ENCODE results near the gene SLC30A1. TPM values are rescaled to one million over a fixed set of nuclear protein-coding genes. Genes with fewer than 3 reads are reported as not detected.
"Not testable (repeated sequence)": the region's sequence is repeated elsewhere in the genome, so short reads cannot be mapped to it uniquely, and the experiment has no call there.

Gene SLC30A1
- total and polyA plus RNA-seq, 4 donors, result 6.1 to 24.4 (median 12.4) TPM

DNA sequence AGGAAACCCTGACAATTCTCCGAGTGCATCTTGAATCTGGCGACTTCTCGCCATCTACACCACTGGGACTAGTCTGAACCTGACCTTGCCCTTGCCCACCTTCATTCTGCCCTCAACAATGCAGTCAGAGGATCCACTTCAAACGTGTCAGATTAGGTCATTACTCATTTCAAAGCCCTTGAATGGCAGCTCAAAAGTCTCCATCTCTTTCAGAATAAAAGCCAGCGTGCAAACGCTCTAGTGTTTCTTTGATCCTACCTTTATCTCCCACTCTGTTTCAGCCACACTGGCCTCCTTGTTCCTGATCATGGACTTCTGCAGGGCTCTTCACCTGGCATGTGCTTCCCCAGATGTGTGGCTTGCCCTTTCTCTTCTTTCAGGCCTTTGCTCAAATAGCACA, 31.3 kb downstream of the SLC30A1 start:
- no peak overlapping the region for H3K4me3 ChIP-seq (ENCODE audit: low read length in 2 of 2)
- ATAC-seq (ENCODE audit: low FRiP score) (no peak), DNase-seq (no peak)
- H3K27me3 ChIP-seq (ENCODE audit: control insufficient read depth in 1 of 2, insufficient read depth in 2 of 2, low read length in 1 of 2), result no peaks in the 10 kb centered on the region
- WGBS, 2 donors, result 89 to 91% methylated on average over 6 of the region's 6 CpGs
- H3K4me1 ChIP-seq (ENCODE audit: control insufficient read depth in 1 of 2, insufficient read depth in 2 of 2, low read length in 2 of 2), result no peaks in the 10 kb centered on the region
- intact Hi-C loops (cut with DNase I), result loop anchor here in 1 of 2 donors (2.0 kb wide), 1 partner anchor 19 kb away; no protein-coding TSS in a partner anchor
- no peaks in the 10 kb centered on the region for H3K9me3 ChIP-seq (ENCODE audit: control insufficient read depth, low read length)
- H3K36me3 ChIP-seq (ENCODE audit: control insufficient read depth in 1 of 2, insufficient read depth in 2 of 2, low read length in 1 of 2), result no peaks in the 10 kb centered on the region
- no peak overlapping the region for H3K27ac ChIP-seq (ENCODE audit: low read depth in 1 of 2, low read length in 2 of 2)

DNA sequence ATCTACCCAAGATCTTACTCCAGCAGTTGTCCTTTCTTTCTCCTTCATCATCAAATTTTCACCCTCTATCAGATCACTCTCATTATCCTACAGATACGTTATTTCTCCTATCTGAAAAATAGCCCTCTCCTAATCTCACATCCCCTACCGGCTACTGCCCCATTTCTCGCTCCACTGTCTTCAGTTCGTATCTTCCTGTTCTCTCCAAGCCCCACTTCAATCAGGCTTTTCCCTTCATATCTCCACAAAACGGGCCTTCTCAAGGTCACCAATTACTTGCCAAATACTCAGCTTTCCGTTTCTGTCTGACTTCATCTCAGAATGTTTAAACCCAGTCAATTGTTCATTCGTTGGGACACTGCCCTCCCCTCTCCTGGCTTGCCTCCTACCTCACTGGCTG, 32.4 kb downstream of the SLC30A1 start:
- H3K4me1 ChIP-seq (ENCODE audit: control insufficient read depth in 1 of 2, insufficient read depth in 2 of 2, low read length in 2 of 2), result no peaks in the 10 kb centered on the region
- no peaks in the 10 kb centered on the region for H3K27me3 ChIP-seq (ENCODE audit: control insufficient read depth in 1 of 2, insufficient read depth in 2 of 2, low read length in 1 of 2)
- DNase-seq (no peak), ATAC-seq (ENCODE audit: low FRiP score) (no peak)
- H3K27ac ChIP-seq (ENCODE audit: low read depth in 1 of 2, low read length in 2 of 2), result no peak overlapping the region
- intact Hi-C loops (cut with DNase I), result no loop called here
- no peaks in the 10 kb centered on the region for H3K36me3 ChIP-seq (ENCODE audit: control insufficient read depth in 1 of 2, insufficient read depth in 2 of 2, low read length in 1 of 2)
- WGBS, 2 donors, result 87 to 88% methylated on average over 7 of the region's 7 CpGs
- H3K9me3 ChIP-seq (ENCODE audit: control insufficient read depth, low read length), result no peaks in the 10 kb centered on the region
- no peak overlapping the region for H3K4me3 ChIP-seq (ENCODE audit: low read length in 2 of 2)

DNA sequence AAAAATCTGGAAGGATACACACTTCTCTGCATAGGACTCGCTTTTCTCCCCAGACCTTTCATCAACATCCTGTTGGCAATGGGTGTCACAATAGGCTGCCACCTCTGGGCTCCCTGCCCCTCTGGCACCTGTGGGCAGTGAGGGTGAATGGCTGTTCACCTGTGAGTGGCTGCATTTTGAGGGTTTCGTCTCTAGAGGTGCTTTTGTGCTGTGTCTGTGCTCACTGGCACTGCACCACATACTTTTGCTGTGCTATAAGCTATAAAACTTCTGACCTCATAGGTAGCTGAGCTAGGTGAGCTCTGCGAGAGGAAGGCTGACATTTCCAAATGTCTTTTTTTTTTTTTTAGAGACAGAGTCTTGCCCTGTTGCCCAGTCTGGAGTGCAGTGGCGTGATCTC, 35.9 kb downstream of the SLC30A1 start:
- no peaks in the 10 kb centered on the region for H3K27me3 ChIP-seq (ENCODE audit: control insufficient read depth in 1 of 2, insufficient read depth in 2 of 2, low read length in 1 of 2)
- 91 to 94% methylated on average over 4 of the region's 4 CpGs for WGBS, 2 donors
- no peak overlapping the region for H3K27ac ChIP-seq (ENCODE audit: low read depth in 1 of 2, low read length in 2 of 2)
- H3K4me1 ChIP-seq (ENCODE audit: control insufficient read depth in 1 of 2, insufficient read depth in 2 of 2, low read length in 2 of 2), result no peaks in the 10 kb centered on the region
- ATAC-seq (ENCODE audit: low FRiP score), result no peak
- no peaks in the 10 kb centered on the region for H3K9me3 ChIP-seq (ENCODE audit: control insufficient read depth, low read length)
- no peaks in the 10 kb centered on the region for H3K36me3 ChIP-seq (ENCODE audit: control insufficient read depth in 1 of 2, insufficient read depth in 2 of 2, low read length in 1 of 2)
- DNase-seq, result peak in 1 of 2 donors; percentile 21
- H3K4me3 ChIP-seq (ENCODE audit: low read length in 2 of 2), result no peak overlapping the region
- intact Hi-C loops (cut with DNase I), result no loop called here

DNA sequence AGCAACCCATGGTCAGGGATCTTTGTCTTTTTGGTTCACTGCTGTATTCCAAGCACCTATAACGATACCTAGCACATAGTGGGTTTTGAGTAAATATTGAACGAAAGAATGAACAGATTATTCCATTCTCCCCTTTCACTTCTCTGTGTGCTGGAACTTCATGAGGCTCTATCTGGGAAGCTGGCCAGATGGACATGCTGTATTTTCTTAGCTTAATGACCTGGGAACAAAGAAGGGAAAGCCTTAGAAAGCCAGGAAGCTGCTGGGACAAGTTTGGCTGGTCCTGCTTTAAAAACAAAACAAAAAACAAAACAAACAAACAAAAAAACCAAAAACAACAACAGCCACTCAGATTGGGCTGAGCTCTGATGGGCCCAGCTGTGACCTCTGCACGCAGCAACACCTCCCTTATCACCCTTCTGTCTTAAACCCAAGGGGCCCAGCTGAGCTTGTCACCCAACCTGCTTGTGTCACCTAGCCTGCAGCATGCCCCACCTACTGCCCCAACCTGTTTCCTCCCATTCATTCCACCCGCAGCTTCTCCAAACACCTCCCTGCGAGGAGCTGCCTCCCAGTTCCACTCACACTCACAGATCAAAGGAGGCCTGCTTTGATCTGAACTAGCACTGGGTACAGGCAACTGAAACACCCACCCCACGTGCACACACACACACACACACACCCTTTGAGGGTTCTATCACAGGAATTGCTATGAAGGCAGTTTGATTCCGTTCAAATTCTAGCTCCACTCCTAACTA, 37.1 kb downstream of the SLC30A1 start:
- intact Hi-C loops (cut with DNase I), result no loop called here
- Histone ChIP-seq H3K4me3 (ENCODE audit: low read length in 2 of 2) (no peak overlapping the region), H3K9me3 (ENCODE audit: control insufficient read depth, low read length) (no peaks in the 10 kb centered on the region), H3K4me1 (ENCODE audit: control insufficient read depth in 1 of 2, insufficient read depth in 2 of 2, low read length in 2 of 2) (no peaks in the 10 kb centered on the region), H3K27ac (ENCODE audit: low read depth in 1 of 2, low read length in 2 of 2) (no peak overlapping the region), H3K36me3 (ENCODE audit: control insufficient read depth in 1 of 2, insufficient read depth in 2 of 2, low read length in 1 of 2) (no peaks in the 10 kb centered on the region), H3K27me3 (ENCODE audit: control insufficient read depth in 1 of 2, insufficient read depth in 2 of 2, low read length in 1 of 2) (no peaks in the 10 kb centered on the region)
- WGBS, 2 donors, result 57 to 71% methylated on average over 7 of the region's 7 CpGs
- DNase-seq (no peak), ATAC-seq (ENCODE audit: low FRiP score) (no peak)

DNA sequence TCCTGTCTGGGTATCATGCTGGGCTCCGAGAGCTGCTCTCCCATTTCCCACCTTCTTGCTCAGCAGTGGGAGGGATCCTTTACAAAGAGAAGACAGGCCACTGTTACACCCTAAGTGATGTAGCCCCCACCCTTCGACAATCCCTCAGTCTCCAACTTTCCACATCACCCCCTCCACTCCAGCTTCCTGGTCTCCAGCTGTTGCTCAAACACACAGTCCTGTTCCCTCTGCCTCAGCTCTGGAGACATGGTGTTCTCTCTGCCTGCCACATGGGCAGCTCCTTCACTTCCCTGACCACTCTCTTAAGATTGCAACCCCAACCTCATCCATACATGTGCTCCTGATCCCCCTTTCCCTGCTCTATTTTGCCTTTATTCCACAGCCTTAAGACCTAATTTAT, 37.7 kb downstream of the SLC30A1 start:
- H3K9me3 ChIP-seq (ENCODE audit: control insufficient read depth, low read length), result no peaks in the 10 kb centered on the region
- intact Hi-C loops (cut with DNase I), result no loop called here
- WGBS, 2 donors, result 88 to 92% methylated on average over 2 of the region's 2 CpGs
- H3K27ac ChIP-seq (ENCODE audit: low read depth in 1 of 2, low read length in 2 of 2), result no peak overlapping the region
- ATAC-seq (ENCODE audit: low FRiP score), result no peak
- DNase-seq, result no peak
- H3K4me1 ChIP-seq (ENCODE audit: control insufficient read depth in 1 of 2, insufficient read depth in 2 of 2, low read length in 2 of 2), result no peaks in the 10 kb centered on the region
- no peaks in the 10 kb centered on the region for H3K36me3 ChIP-seq (ENCODE audit: control insufficient read depth in 1 of 2, insufficient read depth in 2 of 2, low read length in 1 of 2)
- H3K27me3 ChIP-seq (ENCODE audit: control insufficient read depth in 1 of 2, insufficient read depth in 2 of 2, low read length in 1 of 2), result no peaks in the 10 kb centered on the region
- H3K4me3 ChIP-seq (ENCODE audit: low read length in 2 of 2), result no peak overlapping the region

DNA sequence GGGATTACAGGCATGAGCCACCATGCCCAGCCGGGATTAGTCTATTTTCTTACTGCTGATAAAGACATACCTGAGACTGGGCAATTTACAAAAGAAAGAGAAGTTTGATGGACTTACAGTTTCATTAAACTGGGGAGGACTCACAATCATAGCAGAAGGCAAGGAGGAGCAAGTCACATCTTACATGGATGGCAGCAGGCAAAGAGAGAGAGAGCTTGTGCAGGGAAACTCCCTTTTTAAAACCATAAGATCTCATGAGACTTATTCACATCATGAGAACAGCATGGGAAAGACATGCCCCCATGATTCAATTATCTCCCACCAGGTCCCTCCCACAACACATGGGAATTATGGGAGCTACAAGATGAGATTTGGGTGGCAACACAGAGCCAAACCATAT, 38.1 kb downstream of the SLC30A1 start:
- H3K27ac ChIP-seq (ENCODE audit: low read depth in 1 of 2, low read length in 2 of 2); intact Hi-C loops (cut with DNase I); H3K36me3 ChIP-seq (ENCODE audit: control insufficient read depth in 1 of 2, insufficient read depth in 2 of 2, low read length in 1 of 2); DNase-seq; H3K4me3 ChIP-seq (ENCODE audit: low read length in 2 of 2); ATAC-seq (ENCODE audit: low FRiP score); H3K27me3 ChIP-seq (ENCODE audit: control insufficient read depth in 1 of 2, insufficient read depth in 2 of 2, low read length in 1 of 2); H3K9me3 ChIP-seq (ENCODE audit: control insufficient read depth, low read length); H3K4me1 ChIP-seq (ENCODE audit: control insufficient read depth in 1 of 2, insufficient read depth in 2 of 2, low read length in 2 of 2): not testable (repeated sequence)
- WGBS, 2 donors, result 88 to 90% methylated on average over 1 of the region's 1 CpG

DNA sequence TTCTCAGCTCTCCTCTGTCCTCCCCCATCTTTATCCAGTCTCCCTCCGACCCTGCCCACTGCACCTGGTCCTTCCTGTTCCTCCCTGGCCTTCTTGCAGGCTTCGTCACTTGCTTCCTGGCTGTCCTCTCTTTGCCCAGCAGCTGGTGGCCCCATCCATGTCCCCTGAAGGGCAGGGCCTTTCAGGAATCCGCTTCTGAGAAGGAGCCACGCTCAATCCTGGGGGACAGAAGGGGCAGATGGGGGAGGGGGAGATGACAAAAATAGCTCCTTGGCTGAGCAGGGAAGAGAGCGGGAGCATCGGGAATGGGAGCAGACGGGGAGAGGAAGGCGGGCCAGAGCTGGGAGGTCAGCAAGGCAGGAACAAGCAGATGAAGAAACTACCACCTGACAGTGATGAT, 40.7 kb downstream of the SLC30A1 start:
- H3K27ac ChIP-seq (ENCODE audit: low read depth in 1 of 2, low read length in 2 of 2), result no peak overlapping the region
- H3K27me3 ChIP-seq (ENCODE audit: control insufficient read depth in 1 of 2, insufficient read depth in 2 of 2, low read length in 1 of 2), result no peaks in the 10 kb centered on the region
- no peaks in the 10 kb centered on the region for H3K4me1 ChIP-seq (ENCODE audit: control insufficient read depth in 1 of 2, insufficient read depth in 2 of 2, low read length in 2 of 2)
- intact Hi-C loops (cut with DNase I), result no loop called here
- H3K4me3 ChIP-seq (ENCODE audit: low read length in 2 of 2), result no peak overlapping the region
- ATAC-seq (ENCODE audit: low FRiP score) (no peak), DNase-seq (no peak)
- H3K9me3 ChIP-seq (ENCODE audit: control insufficient read depth, low read length), result no peaks in the 10 kb centered on the region
- no peaks in the 10 kb centered on the region for H3K36me3 ChIP-seq (ENCODE audit: control insufficient read depth in 1 of 2, insufficient read depth in 2 of 2, low read length in 1 of 2)
- 63 to 66% methylated on average over 8 of the region's 8 CpGs for WGBS, 2 donors

DNA sequence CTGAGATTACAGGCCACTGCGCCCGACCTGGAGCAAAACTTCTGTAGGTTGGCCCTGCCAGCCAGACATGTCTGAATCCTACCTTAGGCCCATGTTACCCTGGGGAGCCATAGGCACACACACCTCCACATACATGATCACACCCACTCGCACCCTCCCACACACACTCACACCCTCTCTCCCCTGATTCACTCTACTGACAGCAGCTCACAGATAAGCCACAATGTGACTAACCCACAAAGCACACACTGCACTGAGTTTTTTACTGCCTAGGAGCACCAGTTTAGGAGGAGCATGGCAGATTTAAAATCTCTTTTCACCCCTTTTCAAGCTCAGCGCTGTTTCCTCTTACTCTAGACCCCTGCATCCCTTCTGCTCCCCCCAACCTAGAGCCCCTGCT, 41.7 kb downstream of the SLC30A1 start:
- H3K36me3 ChIP-seq (ENCODE audit: control insufficient read depth in 1 of 2, insufficient read depth in 2 of 2, low read length in 1 of 2), result no peaks in the 10 kb centered on the region

DNA sequence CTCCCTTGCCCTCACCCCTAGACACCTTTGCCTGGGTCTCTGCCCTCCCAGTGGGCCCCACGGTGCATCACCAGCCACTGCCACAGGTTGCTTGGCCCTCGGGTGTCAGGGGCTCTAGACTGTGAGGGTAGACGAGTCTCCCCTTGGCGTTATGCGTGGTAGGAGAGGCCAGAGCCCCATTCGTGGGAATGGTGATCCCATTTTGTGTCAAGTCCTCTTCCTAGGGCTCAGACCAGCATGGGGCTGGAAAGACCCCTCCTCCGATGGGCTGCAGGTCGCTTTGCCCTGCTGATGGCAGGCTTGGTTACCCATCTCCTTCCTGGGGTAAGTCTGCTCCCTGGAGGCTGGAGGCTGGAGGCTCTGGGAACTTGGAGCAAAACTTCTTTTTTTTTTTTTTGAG, 42.4 kb downstream of the SLC30A1 start:
- no peak overlapping the region for H3K27ac ChIP-seq (ENCODE audit: low read depth in 1 of 2, low read length in 2 of 2)
- H3K9me3 ChIP-seq (ENCODE audit: control insufficient read depth, low read length), result no peaks in the 10 kb centered on the region
- H3K4me3 ChIP-seq (ENCODE audit: low read length in 2 of 2), result no peak overlapping the region
- no peaks in the 10 kb centered on the region for H3K36me3 ChIP-seq (ENCODE audit: control insufficient read depth in 1 of 2, insufficient read depth in 2 of 2, low read length in 1 of 2)
- no peak for DNase-seq
- no peaks in the 10 kb centered on the region for H3K4me1 ChIP-seq (ENCODE audit: control insufficient read depth in 1 of 2, insufficient read depth in 2 of 2, low read length in 2 of 2)
- 93 to 94% methylated on average over 8 of the region's 8 CpGs for WGBS, 2 donors
- intact Hi-C loops (cut with DNase I), result no loop called here
- no peak for ATAC-seq (ENCODE audit: low FRiP score)
- H3K27me3 ChIP-seq (ENCODE audit: control insufficient read depth in 1 of 2, insufficient read depth in 2 of 2, low read length in 1 of 2), result no peaks in the 10 kb centered on the region

More for the DNA sequence above, 41.7 kb downstream of the SLC30A1 start:
- DNase-seq, result no peak
- WGBS, 2 donors, result 95 to 96% methylated on average over 4 of the region's 4 CpGs
- no peak for ATAC-seq (ENCODE audit: low FRiP score)
- intact Hi-C loops (cut with DNase I), result no loop called here
- Histone ChIP-seq H3K4me1 (ENCODE audit: control insufficient read depth in 1 of 2, insufficient read depth in 2 of 2, low read length in 2 of 2) (no peaks in the 10 kb centered on the region), H3K27me3 (ENCODE audit: control insufficient read depth in 1 of 2, insufficient read depth in 2 of 2, low read length in 1 of 2) (no peaks in the 10 kb centered on the region), H3K9me3 (ENCODE audit: control insufficient read depth, low read length) (no peaks in the 10 kb centered on the region), H3K27ac (ENCODE audit: low read depth in 1 of 2, low read length in 2 of 2) (no peak overlapping the region), H3K4me3 (ENCODE audit: low read length in 2 of 2) (no peak overlapping the region)
